ENCODE data around the gene AHCYL1. TPM values are rescaled to one million over a fixed set of nuclear protein-coding genes. Genes with fewer than 3 reads are reported as not detected.

AHCYL1 gene
- total RNA-seq, 1 experiment from 2014 or later = 89.0 TPM

DNA sequence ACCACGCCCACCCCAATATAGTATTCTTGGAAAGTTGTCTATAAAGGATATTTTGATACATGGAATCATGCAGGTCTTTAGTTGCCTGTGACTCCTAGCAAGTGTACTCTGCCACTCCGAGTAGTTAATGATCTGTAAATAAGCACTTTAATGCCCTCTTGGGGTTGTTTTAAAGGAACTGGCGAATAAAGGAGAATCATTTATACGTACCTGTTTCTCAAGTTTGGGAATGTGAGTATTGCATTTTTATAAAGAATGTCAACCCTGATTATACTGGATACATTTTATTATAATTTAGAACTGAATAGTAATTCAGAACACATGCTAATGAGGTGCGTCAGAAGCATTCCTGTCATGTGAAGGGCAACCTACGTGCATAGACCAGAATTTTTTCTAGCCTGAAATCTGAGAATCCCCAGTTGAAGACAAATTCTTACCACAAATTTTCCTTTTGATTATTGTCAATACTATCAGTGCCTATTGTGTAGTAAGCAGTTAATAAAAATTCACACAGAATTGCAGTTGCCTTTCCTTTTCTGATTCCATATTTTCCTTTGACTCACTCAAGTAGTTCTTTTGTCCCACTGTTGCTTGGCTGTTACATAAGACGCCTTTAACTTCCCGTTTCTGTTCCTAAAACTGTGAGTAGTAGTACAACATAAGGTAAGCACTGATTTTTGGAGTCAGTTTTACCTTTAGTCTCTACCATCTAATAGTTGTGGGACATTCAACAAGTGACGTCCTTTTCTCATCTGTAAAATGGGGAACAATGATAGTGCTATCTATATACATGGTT lies 5.1 kb downstream of the AHCYL1 start:
- H2AFZ ChIP-seq (ENCODE audit: low read length) = no peak overlapping the region
- no peak overlapping the region for H3K4ac ChIP-seq (ENCODE audit: low read depth, low read length)
- H3K4me1 ChIP-seq (ENCODE audit: insufficient read depth, low read length) = peaks cover 2% of the 10 kb centered on the region; the same call in 1 of the 2 replicates
- no peaks in the 10 kb centered on the region for H3K9me3 ChIP-seq (ENCODE audit: control insufficient read depth, low read depth, low read length)
- H3K27me3 ChIP-seq (ENCODE audit: insufficient read depth, low read length) = no peaks in the 10 kb centered on the region
- Mint-ChIP-seq H3K9me3 (no peaks in the 10 kb centered on the region), H3K27ac (peak overlapping the region in 1 of 3 experiments; percentile 10; a peak in 2 of 7 replicates), H3K4me1 (peaks cover 21 to 32% of the 10 kb centered on the region in 2 experiments), H3K36me3 (ENCODE audit: insufficient read depth in 1 of 3, low read depth in 3 of 3) (peaks cover 3 to 13% (median 7%) of the 10 kb centered on the region in 3 experiments; a peak in 5 of 7 replicates), H3K4me3 (no peak overlapping the region), H3K27me3 (ENCODE audit: low read depth) (no peaks in the 10 kb centered on the region)
- no peak overlapping the region for H2AK5ac ChIP-seq (ENCODE audit: insufficient read length, low read length)
- no peaks in the 10 kb centered on the region for H4K20me1 ChIP-seq (ENCODE audit: control insufficient read depth, insufficient read depth, insufficient read length)
- no peak overlapping the region for H4K8ac ChIP-seq (replicated peaks; ENCODE audit: insufficient read length, low read depth, low read length)
- no peak overlapping the region for H4K91ac ChIP-seq (ENCODE audit: insufficient read length, low read depth, low read length)
- DNase-seq = no peak
- no peak overlapping the region for H3K14ac ChIP-seq (ENCODE audit: insufficient read depth, low read length)
- WGBS (ENCODE audit: extremely low coverage, insufficient read length, low lambda C conversion rate) = no CpG with 5 or more reads among the region's 9 CpGs
- no peak overlapping the region for H2BK120ac ChIP-seq (ENCODE audit: low read depth, low read length, poor library complexity, severe bottlenecking)
- no peak overlapping the region for H3K18ac ChIP-seq (ENCODE audit: insufficient read length, low read depth, low read length)
- H4K5ac ChIP-seq (ENCODE audit: insufficient read length, low read depth, low read length) = no peak overlapping the region
- H3K9ac ChIP-seq (ENCODE audit: extremely low read depth, insufficient read length, low read length) = no peak overlapping the region
- H3K79me2 ChIP-seq (ENCODE audit: insufficient read depth, low read length) = peaks cover 16% of the 10 kb centered on the region; the same call in 1 of the 2 replicates
- H2BK12ac ChIP-seq (ENCODE audit: insufficient read length, low read depth, low read length) = no peak overlapping the region
- H3K56ac ChIP-seq (ENCODE audit: insufficient read length, low read depth, low read length) = no peak overlapping the region
- H2BK15ac ChIP-seq (ENCODE audit: low read depth, low read length) = no peak overlapping the region
- H3K23me2 ChIP-seq (ENCODE audit: insufficient read length, low read depth, low read length, poor library complexity, severe bottlenecking) = peaks cover 5% of the 10 kb centered on the region
- no peak overlapping the region for H3K23ac ChIP-seq (ENCODE audit: insufficient read length, low read depth, low read length)
- TF ChIP-seq CTCF (conservative IDR thresholded peaks at IDR 0.05) = no peak
- H2BK5ac ChIP-seq (ENCODE audit: insufficient read length, low read length) = no peak overlapping the region
- H3K4me2 ChIP-seq (ENCODE audit: insufficient read depth, insufficient read length, low read length) = no peak overlapping the region
- no peak overlapping the region for H3T11ph ChIP-seq (ENCODE audit: low read length)
- H3K79me1 ChIP-seq (ENCODE audit: insufficient read depth, low read depth, low read length, poor library complexity, severe bottlenecking) = peaks cover 4% of the 10 kb centered on the region
- no peak overlapping the region for H2BK20ac ChIP-seq (ENCODE audit: low read depth, low read length, poor library complexity, severe bottlenecking)
- H3K27ac ChIP-seq (ENCODE audit: insufficient read length, low read depth, low read length) = no peak overlapping the region

Data from H9 (cell line).